Measurements from ENCODE around the gene CBLC.

The CBLC gene

GRCh38 chr19:44803442-44804428 is 26.0 kb downstream of the CBLC start:
- DNase-seq: no peak

DNA sequence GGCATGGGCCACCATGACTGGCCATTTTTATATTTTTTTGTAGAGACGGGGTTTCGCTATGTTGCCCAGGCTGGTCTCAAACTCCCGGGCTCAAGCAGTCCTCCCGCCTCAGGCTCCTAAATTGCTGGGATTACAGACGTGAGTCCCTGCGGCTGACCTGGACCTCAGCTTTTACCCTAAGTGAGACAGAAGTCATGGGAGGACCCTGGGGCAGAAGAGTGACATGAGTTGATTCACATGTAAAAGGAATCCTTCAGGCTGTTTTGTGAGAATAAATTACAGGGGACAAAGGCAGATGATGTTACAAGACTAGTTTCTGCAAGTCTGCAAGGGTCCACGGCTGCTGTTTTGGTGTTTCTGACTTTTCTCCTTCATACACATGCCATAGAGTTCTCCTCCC is 28.6 kb downstream of the CBLC start:
- no peak for DNase-seq

DNA sequence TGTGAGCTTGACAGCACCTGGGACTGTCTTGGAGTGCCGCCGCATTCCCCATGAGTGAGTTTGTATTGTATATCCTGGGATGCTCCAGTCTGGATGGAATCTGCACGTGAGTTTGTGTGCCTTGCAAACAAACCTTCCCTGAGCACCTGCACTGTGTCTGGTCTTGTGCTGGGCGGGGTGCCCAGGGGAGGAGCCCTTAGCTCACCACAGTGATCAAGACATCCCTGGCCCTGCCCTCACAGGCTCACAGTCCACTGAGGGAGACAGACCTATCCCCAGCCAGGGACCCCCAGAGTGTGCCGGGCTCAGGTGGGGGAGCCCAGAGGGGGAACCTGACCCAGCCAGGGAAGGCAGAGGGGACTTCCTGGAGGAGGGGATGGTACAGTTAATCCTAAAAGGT is 29.5 kb downstream of the CBLC start:
- DNase-seq: peak; percentile 24

DNA sequence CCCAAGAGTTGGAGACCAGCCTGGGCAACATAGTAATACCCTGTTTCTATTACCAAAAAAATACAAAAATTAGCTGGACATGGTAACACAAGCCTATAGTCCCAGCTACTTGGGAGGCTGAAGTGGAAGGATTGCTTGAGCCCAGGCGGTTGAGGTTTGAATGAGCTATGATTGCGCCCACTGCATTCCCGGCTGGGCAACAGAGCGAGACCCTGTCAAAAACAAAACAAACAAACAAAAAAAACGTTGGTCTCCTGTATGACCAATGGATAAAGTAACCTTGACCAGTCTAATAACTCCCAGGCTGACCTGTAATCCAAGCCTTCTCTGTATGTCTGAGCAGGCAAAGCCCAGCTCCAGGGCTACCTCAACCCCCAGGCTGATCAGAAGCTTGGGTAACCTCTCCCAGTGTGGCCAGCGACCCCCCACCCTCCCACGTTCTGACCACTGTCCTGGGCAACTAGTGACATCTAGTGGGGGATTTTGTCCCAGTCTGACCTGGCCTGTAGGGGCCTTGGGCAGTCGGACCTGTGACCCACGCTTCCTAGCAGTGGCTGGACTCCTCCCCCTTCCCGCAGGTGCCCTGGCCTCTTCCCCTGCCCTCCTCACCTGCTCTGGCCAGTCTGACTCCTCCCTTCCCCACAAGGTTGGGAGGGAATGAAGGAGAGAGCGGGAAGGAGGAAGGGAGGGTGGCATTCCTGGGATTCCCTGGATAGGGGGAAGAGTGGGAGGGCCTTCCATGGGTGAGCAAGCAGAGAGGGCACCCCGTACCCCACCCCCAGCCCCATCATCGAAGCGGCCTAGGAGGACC is 30.2 kb downstream of the CBLC start:
- no peak for DNase-seq

- peak; percentile 60 for DNase-seq
Observed at GRCh38 chr19:44808463-44809371, 31.0 kb downstream of the CBLC start, which contains the start of gene BCAM. Gene BCAM (plus strand): TSS chr19:44809103. CDS start chr19:44809125, 22 bp downstream.

- DNase-seq: no peak
Observed at GRCh38 chr19:44809577-44810233, 32.0 kb downstream of the CBLC start.

DNA sequence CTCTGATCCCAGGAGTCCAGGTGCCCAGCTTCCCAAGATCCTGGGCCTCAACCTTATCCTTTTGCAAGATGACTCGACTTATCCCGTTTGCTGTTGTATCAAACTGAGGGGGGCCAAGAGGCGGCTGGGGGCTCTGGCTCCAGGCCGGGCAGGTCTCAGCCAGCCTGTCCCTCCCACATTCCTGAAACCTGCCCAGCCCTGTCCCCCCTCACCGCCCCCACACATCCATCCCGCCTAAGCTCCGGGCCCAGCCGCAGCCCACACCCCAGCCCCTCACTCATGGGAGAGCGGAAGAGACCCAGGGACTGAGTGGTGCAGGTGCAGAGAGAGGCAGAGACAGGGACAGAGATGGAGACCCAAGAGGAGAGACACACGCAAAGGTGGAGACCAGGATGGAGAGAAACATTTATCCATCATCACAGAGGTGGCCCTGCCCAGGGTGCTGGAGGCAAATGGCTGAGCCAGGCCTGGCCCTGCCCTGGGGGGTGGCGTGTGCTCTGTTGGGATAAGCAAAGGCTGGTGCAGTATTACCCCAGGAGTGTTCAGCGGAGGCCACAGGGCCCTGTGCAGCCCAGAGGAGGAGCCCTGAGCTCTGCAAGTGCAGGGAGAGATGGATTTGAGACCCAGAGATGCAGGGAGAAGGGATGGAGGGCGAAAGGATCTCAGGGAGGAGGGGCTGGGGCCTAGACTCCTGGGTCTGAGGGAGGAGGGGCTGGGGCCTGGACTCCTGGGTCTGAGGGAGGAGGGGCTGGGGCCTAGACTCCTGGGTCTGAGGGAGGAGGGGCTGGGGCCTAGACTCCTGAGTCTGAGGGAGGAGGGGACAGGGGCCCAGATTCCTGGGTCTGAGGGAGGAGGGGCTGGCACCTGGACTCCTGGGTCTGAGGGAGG is 32.8 kb downstream of the CBLC start:
- peak; percentile 22 for DNase-seq

DNA sequence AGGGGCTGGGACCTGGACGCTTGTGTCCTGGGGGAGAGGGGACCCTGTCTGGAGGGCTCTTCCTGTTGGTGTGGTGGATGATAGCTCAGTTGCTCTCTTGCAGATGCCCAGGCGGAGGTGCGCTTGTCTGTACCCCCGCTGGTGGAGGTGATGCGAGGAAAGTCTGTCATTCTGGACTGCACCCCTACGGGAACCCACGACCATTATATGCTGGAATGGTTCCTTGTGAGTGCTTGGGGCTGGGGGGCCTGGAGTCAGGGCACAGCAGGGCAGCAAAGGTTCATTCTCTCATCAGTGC is 33.4 kb downstream of the CBLC start:
- DNase-seq: no peak

GRCh38 chr19:44812142-44812718 is 34.5 kb downstream of the CBLC start:
- DNase-seq: no peak

DNA sequence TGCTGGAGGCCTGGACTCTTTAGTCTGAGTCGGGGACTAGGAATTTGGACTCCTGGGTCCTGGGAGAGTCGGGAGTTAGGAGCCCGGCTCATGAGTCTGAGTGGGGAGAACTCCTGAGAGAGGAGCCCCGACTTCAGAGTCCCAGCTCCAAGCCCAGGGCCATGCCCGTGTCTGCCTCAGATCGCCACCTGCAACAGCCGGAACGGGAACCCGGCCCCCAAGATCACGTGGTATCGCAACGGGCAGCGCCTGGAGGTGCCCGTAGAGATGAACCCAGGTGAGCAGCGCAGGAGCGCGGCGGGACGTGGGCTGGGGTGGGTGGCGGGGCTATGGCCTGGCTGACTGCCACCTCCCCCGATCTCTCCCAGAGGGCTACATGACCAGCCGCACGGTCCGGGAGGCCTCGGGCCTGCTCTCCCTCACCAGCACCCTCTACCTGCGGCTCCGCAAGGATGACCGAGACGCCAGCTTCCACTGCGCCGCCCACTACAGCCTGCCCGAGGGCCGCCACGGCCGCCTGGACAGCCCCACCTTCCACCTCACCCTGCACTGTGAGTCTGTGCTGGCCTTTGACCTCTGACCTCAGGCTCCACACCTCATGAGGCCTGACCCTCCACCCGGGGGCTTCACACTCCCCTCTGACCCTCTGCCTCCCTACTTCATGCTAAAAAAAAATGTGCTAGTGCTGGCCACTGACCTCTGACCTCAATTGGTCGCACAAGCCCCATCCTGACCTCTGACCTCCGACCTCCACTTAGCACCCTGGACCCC is 35.6 kb downstream of the CBLC start:
- DNase-seq: no peak

- no peak for DNase-seq
Observed at GRCh38 chr19:44813841-44814470, 36.3 kb downstream of the CBLC start.

DNA sequence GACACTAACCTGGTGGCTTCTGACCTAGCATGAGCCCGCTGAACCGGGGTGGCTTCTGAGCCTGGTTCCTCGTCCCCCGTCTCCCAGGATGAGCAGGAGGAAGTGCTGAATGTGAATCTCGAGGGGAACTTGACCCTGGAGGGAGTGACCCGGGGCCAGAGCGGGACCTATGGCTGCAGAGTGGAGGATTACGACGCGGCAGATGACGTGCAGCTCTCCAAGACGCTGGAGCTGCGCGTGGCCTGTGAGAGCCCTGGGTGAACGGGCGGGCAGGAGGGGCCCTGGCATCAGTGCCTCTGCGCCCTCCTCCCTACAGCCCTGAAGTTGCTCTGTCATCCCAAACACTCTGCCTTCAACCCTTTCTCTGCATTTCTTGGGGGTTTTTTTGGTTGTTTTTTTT is 36.8 kb downstream of the CBLC start:
- no peak for DNase-seq

- no peak for DNase-seq
Observed at GRCh38 chr19:44816301-44816700, 38.6 kb downstream of the CBLC start.

- no peak for DNase-seq
Observed at GRCh38 chr19:44817725-44818465, 40.2 kb downstream of the CBLC start.

DNA sequence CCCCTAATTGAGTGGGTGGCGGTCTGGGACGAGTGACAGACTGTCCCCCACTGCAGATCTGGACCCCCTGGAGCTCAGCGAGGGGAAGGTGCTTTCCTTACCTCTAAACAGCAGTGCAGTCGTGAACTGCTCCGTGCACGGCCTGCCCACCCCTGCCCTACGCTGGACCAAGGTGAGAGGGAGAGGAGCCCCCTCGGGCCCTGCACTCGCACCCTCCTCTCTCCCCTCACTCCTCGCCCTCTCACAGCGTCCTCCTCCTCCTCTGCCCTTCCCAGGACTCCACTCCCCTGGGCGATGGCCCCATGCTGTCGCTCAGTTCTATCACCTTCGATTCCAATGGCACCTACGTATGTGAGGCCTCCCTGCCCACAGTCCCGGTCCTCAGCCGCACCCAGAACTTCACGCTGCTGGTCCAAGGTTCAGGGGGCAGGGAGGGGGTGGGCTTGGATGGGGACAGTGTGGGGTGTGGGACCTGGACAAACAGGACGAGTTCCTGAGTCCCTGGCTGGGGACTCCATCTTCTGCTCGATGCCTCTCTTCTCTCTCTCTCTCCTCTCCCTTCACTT is 40.9 kb downstream of the CBLC start:
- DNase-seq: no peak

GRCh38 chr19:44819246-44819832 is 41.6 kb downstream of the CBLC start:
- no peak for DNase-seq

DNA sequence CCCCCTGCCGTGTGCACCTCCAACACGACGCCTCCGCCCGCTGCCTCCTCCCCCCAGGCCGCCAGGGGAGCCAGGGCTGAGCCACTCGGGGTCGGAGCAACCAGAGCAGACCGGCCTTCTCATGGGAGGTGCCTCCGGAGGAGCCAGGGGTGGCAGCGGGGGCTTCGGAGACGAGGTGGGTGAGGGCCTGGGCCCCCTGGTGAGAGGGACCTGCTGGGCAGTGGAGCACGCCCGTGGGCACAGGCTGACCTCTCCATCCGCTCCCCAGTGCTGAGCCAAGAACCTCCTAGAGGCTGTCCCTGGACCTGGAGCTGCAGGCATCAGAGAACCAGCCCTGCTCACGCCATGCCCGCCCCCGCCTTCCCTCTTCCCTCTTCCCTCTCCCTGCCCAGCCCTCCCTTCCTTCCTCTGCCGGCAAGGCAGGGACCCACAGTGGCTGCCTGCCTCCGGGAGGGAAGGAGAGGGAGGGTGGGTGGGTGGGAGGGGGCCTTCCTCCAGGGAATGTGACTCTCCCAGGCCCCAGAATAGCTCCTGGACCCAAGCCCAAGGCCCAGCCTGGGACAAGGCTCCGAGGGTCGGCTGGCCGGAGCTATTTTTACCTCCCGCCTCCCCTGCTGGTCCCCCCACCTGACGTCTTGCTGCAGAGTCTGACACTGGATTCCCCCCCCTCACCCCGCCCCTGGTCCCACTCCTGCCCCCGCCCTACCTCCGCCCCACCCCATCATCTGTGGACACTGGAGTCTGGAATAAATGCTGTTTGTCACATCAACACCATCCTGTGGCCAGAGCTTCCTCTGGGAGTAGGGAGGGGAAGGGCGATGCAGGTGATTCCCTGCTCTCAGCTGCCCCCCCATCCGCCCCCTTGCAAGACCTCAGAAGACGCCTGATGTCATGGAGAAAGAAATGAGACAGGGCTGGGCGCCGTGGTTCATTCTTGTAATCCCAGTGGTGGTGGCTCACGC is 43.2 kb downstream of the CBLC start:
- no peak for DNase-seq
